Measurements from ENCODE around the gene DNASE1.

DNA sequence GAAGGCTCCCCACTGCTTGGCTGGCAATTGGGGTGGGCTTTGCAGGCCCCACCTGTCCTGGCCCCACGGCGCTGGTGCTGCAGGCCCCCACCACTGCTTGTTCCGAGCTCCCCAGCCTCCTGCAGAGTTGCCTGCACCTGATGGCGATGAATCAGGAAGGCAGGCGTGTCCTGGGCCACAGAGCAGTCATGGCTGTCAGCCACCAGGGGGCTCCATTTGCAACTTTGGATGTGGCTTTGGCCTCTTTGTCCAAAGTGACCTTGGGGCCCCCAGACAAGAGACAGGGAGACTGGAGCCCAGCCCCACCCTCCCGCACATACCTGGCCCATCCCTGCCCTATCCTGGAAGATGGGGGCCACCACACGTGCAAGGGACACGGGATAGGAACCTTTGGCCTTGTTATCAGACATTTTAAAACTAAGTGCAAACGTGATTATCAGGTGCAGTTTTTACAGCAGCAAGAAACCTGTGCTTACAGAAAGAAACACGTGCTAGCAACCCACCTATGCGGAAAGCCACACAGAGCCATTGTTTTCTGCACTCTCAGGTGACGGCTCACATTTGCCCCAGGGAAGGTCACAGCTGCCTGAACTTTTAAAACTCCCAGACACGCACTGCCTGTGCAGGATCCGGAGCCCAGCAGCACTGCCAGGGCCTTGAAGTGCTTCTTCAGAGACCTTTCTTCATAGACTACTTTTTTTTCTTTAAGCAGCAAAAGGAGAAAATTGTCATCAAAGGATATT is at the start of gene DNASE1:
- TF ChIP-seq, protein P1, sequence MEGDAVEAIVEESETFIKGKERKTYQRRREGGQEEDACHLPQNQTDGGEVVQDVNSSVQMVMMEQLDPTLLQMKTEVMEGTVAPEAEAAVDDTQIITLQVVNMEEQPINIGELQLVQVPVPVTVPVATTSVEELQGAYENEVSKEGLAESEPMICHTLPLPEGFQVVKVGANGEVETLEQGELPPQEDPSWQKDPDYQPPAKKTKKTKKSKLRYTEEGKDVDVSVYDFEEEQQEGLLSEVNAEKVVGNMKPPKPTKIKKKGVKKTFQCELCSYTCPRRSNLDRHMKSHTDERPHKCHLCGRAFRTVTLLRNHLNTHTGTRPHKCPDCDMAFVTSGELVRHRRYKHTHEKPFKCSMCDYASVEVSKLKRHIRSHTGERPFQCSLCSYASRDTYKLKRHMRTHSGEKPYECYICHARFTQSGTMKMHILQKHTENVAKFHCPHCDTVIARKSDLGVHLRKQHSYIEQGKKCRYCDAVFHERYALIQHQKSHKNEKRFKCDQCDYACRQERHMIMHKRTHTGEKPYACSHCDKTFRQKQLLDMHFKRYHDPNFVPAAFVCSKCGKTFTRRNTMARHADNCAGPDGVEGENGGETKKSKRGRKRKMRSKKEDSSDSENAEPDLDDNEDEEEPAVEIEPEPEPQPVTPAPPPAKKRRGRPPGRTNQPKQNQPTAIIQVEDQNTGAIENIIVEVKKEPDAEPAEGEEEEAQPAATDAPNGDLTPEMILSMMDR (IDR thresholded peaks at IDR 0.05) = peak in 5 of 6 experiments; percentile 35 to 59 (median 36)
- no peak for TF ChIP-seq POLR2A (IDR thresholded peaks at IDR 0.05)
